ENCODE results near the gene TEAD1.

DNA sequence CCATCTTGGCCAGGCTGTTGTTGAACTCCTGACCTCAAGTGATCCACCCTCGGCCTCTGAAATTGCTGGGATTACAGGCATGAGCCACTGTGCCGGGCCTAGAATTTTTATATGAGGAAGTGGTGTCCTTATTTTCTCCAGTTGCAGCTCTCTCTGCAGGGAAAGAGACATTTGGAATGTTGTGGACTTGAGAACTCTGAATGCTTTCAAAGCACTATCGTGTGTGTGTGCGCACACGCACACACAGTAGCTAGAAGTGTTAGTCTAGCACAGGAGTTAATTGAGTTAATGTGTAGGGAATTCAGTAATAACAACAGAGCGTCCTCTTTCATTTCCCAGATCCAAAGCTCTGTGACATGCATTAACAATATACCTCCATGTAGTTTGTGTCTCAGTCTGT, 170.9 kb downstream of the TEAD1 start:
- no peak for TF ChIP-seq RAD21 (conservative IDR thresholded peaks at IDR 0.05 in 1 of 2, IDR thresholded peaks at IDR 0.05 in 1 of 2)
- TF ChIP-seq, protein P1, sequence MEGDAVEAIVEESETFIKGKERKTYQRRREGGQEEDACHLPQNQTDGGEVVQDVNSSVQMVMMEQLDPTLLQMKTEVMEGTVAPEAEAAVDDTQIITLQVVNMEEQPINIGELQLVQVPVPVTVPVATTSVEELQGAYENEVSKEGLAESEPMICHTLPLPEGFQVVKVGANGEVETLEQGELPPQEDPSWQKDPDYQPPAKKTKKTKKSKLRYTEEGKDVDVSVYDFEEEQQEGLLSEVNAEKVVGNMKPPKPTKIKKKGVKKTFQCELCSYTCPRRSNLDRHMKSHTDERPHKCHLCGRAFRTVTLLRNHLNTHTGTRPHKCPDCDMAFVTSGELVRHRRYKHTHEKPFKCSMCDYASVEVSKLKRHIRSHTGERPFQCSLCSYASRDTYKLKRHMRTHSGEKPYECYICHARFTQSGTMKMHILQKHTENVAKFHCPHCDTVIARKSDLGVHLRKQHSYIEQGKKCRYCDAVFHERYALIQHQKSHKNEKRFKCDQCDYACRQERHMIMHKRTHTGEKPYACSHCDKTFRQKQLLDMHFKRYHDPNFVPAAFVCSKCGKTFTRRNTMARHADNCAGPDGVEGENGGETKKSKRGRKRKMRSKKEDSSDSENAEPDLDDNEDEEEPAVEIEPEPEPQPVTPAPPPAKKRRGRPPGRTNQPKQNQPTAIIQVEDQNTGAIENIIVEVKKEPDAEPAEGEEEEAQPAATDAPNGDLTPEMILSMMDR (IDR thresholded peaks at IDR 0.05) = no peak

Measured in A549 (cell line).